SK-N-SH (cell line): ENCODE measurements around the gene ASZ1. TPM values are rescaled to one million over a fixed set of nuclear protein-coding genes. Genes with fewer than 3 reads are reported as not detected.

Source experiments
- CTCF ChIA-PET: fragments of 300-600, 350-600 bp; formaldehyde crosslinking; extraction: SDS; loops from one replicate; lab custom pipeline; 2021; lab: Yijun Ruan, JAX
- POLR2A ChIA-PET: fragments of 350-600 bp; sonication (Branson Sonifier 250); formaldehyde crosslinking; extraction: SDS; loops from one replicate; lab custom pipeline; 2020; ENCODE audit warnings: antibody characterized with exemption, inconsistent platforms; lab: Yijun Ruan, JAX
- DNase-seq: peaks from one replicate; pipeline ENCODE4 v3.0.0; 2012
- H2AFZ ChIP-seq: fragments of 200-600 bp; sonication (generic); 2 replicates; pipeline ENCODE4 v1.8.1; 2016; ENCODE audit warnings: antibody characterized with exemption, mild to moderate bottlenecking, low read depth
- H3F3A ChIP-seq: fragments of 200-600 bp; sonication (generic); replicated peaks from 2 replicates; pipeline ENCODE3; 2016; ENCODE audit warnings: antibody characterized with exemption, mild to moderate bottlenecking; ENCODE audit not compliant: insufficient read depth
- H3K27ac ChIP-seq, 2 experiments: fragments of 200-500 bp in 1 of 2; fragments of 200-600 bp in 1 of 2; sonication (Bioruptor generic) in 1 of 2; sonication (generic), shearing (Covaris generic) in 1 of 2; 2 replicates each; pipeline versions ENCODE4 v1.5.1 to v1.6.1; 2014 to 2016; ENCODE audit warnings: low read depth in 2 of 2, inconsistent platforms in 1 of 2, low read length in 1 of 2, mild to moderate bottlenecking in 1 of 2, mixed read lengths in 1 of 2
- H3K27me3 ChIP-seq: fragments of 200-600 bp; sonication (generic), shearing (Covaris generic); 2 replicates; pipeline ENCODE4 v1.6.1; 2016; ENCODE audit warnings: mixed run types; ENCODE audit not compliant: insufficient read depth
- H3K36me3 ChIP-seq, 2 experiments: fragments of 200-500 bp in 1 of 2; fragments of 200-600 bp in 1 of 2; sonication (Bioruptor generic) in 1 of 2; sonication (generic) in 1 of 2; replicated peaks in 1 of 2; 2 replicates each; pipeline versions ENCODE3 to v1.5.1; 2014 to 2016; ENCODE audit warnings: low read length in 1 of 2, mild to moderate bottlenecking in 1 of 2; ENCODE audit not compliant: insufficient read depth in 2 of 2, control insufficient read depth in 1 of 2
- H3K4me1 ChIP-seq, 2 experiments: fragments of 200-500 bp in 1 of 2; fragments of 200-600 bp in 1 of 2; sonication (Bioruptor generic) in 1 of 2; sonication (generic), shearing (Covaris generic) in 1 of 2; 2 replicates each; pipeline versions ENCODE4 v1.5.1 to v1.6.1; 2014 to 2016; ENCODE audit warnings: low read depth in 1 of 2, low read length in 1 of 2, mixed run types in 1 of 2; ENCODE audit not compliant: insufficient read depth in 2 of 2, control insufficient read depth in 1 of 2
- H3K4me2 ChIP-seq: fragments of 200-600 bp; sonication (generic), shearing (Covaris generic); 2 replicates; pipeline ENCODE4 v1.6.1; 2017; ENCODE audit warnings: mixed run types
- H3K4me3 ChIP-seq, 2 experiments: fragments of 200-500 bp in 1 of 2; fragments of 200-600 bp in 1 of 2; sonication (Bioruptor generic) in 1 of 2; sonication (generic), shearing (Covaris generic) in 1 of 2; 2 replicates each; pipeline versions ENCODE4 v1.5.1 to v1.8.1; 2014 to 2016; ENCODE audit warnings: low read depth in 2 of 2, inconsistent platforms in 1 of 2, low read length in 1 of 2, mild to moderate bottlenecking in 1 of 2, mixed read lengths in 1 of 2, moderate library complexity in 1 of 2
- H3K79me2 ChIP-seq: fragments of 200-600 bp; sonication (generic); 2 replicates; pipeline ENCODE4 v1.8.1; 2017; ENCODE audit warnings: mild to moderate bottlenecking; ENCODE audit not compliant: insufficient read depth
- H3K9ac ChIP-seq: fragments of 200-600 bp; sonication (generic); 2 replicates; pipeline ENCODE4 v1.6.1; 2017; ENCODE audit warnings: mixed run types
- H3K9me2 ChIP-seq: fragments of 200-600 bp; sonication (generic); 2 replicates; pipeline ENCODE4 v1.6.1; 2017; ENCODE audit warnings: mixed run types
- H3K9me3 ChIP-seq: fragments of 200-600 bp; sonication (generic); 2 replicates; pipeline ENCODE4 v1.6.1; 2017; ENCODE audit warnings: mixed run types, mild to moderate bottlenecking, moderate library complexity
- H4K20me1 ChIP-seq: fragments of 200-600 bp; sonication (generic); 2 replicates; pipeline ENCODE4 v1.6.1; 2017; ENCODE audit warnings: mild to moderate bottlenecking, mixed run types; ENCODE audit not compliant: insufficient read depth
- CHD2 ChIP-seq: fragments of 150-350 bp; IDR thresholded peaks from 2 replicates; pipeline ENCODE4 v1.6.1; 2018; ENCODE audit warnings: low read length; ENCODE audit not compliant: partially characterized antibody
- CTCF ChIP-seq: fragments of 200-600 bp; sonication (generic); IDR thresholded peaks from 2 replicates; pipeline ENCODE4 v1.6.1; 2017; ENCODE audit warnings: antibody characterized with exemption, mild to moderate bottlenecking, moderate library complexity
- MAX ChIP-seq: IDR thresholded peaks from 2 replicates; pipeline ENCODE4 v1.4.0; 2012; ENCODE audit warnings: low read depth
- RFX5 ChIP-seq: IDR thresholded peaks from 2 replicates; pipeline ENCODE4 v1.6.1; 2012; ENCODE audit warnings: mild to moderate bottlenecking, improper control_type of control experiment, low read length
- WGBS: methylation state at CpG from one replicate; pipeline ENCODE4 v1.1.6; 2017; ENCODE audit warnings: low lambda C conversion rate; 5-methylcytosine and 5-hydroxymethylcytosine counted together
- polyA plus RNA-seq, 3 experiments: library from polyadenylated mRNA; depleted of rRNA; stranded (reverse); fragments of >200 nt; gene quantifications; 2 replicates each; pipeline ENCODE4 v1.2.3, GENCODE V29; 2012
- TF ChIP-seq, protein P1 (sequence below): fragments of 150-350 bp; IDR thresholded peaks from 2 replicates; pipeline ENCODE4 v1.6.1; 2017; ENCODE audit warnings: antibody characterized with exemption, low read length, low read depth, borderline replicate concordance
- TF ChIP-seq, protein P2 (sequence below): IDR thresholded peaks from 2 replicates; pipeline ENCODE4 v1.4.0; 2012; ENCODE audit warnings: low read depth, borderline replicate concordance
- TF ChIP-seq, protein P3 (sequence below): IDR thresholded peaks from 2 replicates; pipeline ENCODE4 v1.4.0; 2012; ENCODE audit warnings: low read depth, borderline replicate concordance
- TF ChIP-seq, protein P4 (sequence below): IDR thresholded peaks from 2 replicates; pipeline ENCODE4 v1.6.1; 2012; ENCODE audit warnings: mild to moderate bottlenecking, low read depth, low read length, moderate library complexity

Gene ASZ1
- polyA plus RNA-seq, 1 of the 3 experiments (the other 2 are of a cell fraction) = not detected

GRCh38 chr7:117405519-117405918 lies 21.8 kb downstream of the ASZ1 start:
- Histone ChIP-seq H3K36me3 (no peaks in the 10 kb centered on the region), H3K4me3 (no peak overlapping the region), H3K27me3 (0 out of 2 replicates have a peak, but pooled peaks cover 7% of the 10 kb centered on the region), H3F3A (no peaks in the 10 kb centered on the region), H3K27ac (no peak overlapping the region), H2AFZ (no peak overlapping the region), H3K9me3 (no peaks in the 10 kb centered on the region), H4K20me1 (no peaks in the 10 kb centered on the region), H3K4me2 (no peak overlapping the region), H3K9ac (no peak overlapping the region), H3K9me2 (no peaks in the 10 kb centered on the region), H3K79me2 (no peaks in the 10 kb centered on the region), H3K4me1 (no peaks in the 10 kb centered on the region)
- TF ChIP-seq, protein P1, sequence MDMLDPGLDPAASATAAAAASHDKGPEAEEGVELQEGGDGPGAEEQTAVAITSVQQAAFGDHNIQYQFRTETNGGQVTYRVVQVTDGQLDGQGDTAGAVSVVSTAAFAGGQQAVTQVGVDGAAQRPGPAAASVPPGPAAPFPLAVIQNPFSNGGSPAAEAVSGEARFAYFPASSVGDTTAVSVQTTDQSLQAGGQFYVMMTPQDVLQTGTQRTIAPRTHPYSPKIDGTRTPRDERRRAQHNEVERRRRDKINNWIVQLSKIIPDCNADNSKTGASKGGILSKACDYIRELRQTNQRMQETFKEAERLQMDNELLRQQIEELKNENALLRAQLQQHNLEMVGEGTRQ = no peak
- TF ChIP-seq, protein P2, sequence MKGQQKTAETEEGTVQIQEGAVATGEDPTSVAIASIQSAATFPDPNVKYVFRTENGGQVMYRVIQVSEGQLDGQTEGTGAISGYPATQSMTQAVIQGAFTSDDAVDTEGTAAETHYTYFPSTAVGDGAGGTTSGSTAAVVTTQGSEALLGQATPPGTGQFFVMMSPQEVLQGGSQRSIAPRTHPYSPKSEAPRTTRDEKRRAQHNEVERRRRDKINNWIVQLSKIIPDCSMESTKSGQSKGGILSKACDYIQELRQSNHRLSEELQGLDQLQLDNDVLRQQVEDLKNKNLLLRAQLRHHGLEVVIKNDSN = no peak
- TF ChIP-seq CHD2 = no peak
- no peak for TF ChIP-seq CTCF
- no peak for TF ChIP-seq RFX5
- TF ChIP-seq, protein P3, sequence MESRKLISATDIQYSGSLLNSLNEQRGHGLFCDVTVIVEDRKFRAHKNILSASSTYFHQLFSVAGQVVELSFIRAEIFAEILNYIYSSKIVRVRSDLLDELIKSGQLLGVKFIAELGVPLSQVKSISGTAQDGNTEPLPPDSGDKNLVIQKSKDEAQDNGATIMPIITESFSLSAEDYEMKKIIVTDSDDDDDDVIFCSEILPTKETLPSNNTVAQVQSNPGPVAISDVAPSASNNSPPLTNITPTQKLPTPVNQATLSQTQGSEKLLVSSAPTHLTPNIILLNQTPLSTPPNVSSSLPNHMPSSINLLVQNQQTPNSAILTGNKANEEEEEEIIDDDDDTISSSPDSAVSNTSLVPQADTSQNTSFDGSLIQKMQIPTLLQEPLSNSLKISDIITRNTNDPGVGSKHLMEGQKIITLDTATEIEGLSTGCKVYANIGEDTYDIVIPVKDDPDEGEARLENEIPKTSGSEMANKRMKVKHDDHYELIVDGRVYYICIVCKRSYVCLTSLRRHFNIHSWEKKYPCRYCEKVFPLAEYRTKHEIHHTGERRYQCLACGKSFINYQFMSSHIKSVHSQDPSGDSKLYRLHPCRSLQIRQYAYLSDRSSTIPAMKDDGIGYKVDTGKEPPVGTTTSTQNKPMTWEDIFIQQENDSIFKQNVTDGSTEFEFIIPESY = no peak
- no peak for TF ChIP-seq MAX
- TF ChIP-seq, protein P4, sequence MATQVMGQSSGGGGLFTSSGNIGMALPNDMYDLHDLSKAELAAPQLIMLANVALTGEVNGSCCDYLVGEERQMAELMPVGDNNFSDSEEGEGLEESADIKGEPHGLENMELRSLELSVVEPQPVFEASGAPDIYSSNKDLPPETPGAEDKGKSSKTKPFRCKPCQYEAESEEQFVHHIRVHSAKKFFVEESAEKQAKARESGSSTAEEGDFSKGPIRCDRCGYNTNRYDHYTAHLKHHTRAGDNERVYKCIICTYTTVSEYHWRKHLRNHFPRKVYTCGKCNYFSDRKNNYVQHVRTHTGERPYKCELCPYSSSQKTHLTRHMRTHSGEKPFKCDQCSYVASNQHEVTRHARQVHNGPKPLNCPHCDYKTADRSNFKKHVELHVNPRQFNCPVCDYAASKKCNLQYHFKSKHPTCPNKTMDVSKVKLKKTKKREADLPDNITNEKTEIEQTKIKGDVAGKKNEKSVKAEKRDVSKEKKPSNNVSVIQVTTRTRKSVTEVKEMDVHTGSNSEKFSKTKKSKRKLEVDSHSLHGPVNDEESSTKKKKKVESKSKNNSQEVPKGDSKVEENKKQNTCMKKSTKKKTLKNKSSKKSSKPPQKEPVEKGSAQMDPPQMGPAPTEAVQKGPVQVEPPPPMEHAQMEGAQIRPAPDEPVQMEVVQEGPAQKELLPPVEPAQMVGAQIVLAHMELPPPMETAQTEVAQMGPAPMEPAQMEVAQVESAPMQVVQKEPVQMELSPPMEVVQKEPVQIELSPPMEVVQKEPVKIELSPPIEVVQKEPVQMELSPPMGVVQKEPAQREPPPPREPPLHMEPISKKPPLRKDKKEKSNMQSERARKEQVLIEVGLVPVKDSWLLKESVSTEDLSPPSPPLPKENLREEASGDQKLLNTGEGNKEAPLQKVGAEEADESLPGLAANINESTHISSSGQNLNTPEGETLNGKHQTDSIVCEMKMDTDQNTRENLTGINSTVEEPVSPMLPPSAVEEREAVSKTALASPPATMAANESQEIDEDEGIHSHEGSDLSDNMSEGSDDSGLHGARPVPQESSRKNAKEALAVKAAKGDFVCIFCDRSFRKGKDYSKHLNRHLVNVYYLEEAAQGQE = no peak
- no peak for DNase-seq
- 29% methylated on average over 3 of the region's 3 CpGs for WGBS
- CTCF ChIA-PET = no interaction called here
- POLR2A ChIA-PET = no interaction called here
